Measurements from ENCODE around the gene CLPTM1L.

DNA sequence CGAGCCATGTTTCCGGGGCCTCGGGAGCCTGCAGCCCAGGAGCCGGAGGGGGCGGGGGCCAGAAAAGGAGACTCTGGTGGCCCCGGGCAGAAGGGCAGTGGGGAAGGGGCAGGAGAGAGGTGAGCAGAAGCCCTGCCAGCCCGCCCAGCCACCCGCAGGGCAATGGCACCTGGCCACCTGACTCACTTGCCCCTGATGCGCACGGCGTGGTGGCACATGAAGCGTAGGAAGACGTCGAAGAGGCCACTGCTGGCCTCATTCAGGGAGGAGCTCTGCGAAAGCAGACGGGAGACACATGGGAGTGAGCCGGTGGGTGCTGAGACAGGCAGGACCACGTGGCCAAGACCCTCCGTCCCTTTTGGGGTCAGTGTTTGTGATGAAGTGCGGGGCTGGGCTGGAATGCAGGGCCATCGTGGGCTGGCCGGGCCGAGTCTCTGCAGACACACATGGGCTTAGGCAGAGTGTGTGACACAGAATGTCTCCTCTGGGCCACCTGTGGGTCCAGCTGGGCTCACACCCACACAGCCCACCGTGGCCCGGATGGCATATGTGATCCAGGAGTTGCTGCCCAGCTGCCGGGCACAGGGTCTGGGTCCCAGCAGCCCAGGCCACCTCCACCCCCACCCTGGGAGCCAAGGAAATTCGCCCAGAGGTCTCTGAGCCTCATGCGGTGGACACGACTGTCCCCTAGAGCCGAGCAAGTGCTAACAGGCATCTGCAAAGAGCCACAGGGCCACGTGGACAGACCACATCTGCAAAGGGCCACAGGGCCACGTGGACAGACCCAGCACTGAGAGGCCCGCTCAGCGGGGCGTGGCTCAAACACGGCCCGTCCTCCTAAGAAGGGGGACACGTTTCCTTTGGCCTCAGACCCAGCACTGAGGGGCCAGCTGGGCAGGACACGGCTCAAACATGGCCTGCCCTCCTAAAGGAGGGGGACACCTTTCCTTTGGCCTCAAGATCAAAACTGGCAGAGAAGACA, 73.7 kb downstream of the CLPTM1L start:
- TF ChIP-seq GATA2 (IDR thresholded peaks at IDR 0.05; ENCODE audit: low read depth, low read length) (no peak), GATA3 (IDR thresholded peaks at IDR 0.05; ENCODE audit: low read depth, low read length) (no peak)

Measured in SH-SY5Y (cell line).